ENCODE results near the gene NFASC.

NFASC gene

DNA sequence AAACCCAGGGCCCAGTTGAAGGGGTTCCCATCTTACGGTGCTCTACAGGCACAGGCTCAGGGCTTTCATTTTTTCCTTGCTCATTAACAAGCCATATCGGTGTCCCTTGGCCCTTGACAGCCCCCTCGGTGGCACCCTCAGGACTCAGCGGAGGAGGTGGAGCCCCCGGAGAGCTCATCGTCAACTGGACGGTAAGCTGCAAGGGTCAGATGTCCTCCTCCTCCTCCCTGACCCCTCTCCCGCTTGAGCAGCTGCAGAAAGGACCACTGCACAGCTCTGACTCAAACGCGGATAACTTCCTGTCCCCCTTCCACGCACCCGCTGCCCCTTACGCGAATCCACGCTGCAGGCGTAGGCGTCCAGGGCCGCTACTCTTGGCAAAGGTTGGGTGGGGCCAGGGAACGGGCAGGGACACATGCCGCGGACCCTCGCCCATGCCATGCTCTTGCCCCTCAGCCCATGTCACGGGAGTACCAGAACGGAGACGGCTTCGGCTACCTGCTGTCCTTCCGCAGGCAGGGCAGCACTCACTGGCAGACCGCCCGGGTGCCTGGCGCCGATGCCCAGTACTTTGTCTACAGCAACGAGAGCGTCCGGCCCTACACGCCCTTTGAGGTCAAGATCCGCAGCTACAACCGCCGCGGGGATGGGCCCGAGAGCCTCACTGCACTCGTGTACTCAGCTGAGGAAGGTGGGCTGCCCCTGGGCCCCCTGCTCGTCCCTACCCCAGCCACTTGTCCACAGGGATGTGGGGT lies 198.9 kb downstream of the NFASC start:
- Histone ChIP-seq H3K4me2 (ENCODE audit: low read length) (no peak overlapping the region), H3K27ac (ENCODE audit: low read depth, low read length) (no peak overlapping the region), H3K4me3 (ENCODE audit: low read length) (no peak overlapping the region), H3K9me2 (replicated peaks; ENCODE audit: control insufficient read depth, low read length) (no peaks in the 10 kb centered on the region), H3K79me2 (ENCODE audit: control insufficient read depth, low read length) (no peaks in the 10 kb centered on the region), H3K36me3 (ENCODE audit: control insufficient read depth, low read length) (no peaks in the 10 kb centered on the region), H3K27me3 (ENCODE audit: control insufficient read depth, low read length) (no peaks in the 10 kb centered on the region), H3K9me3 (ENCODE audit: control insufficient read depth, insufficient read depth, low read length) (no peaks in the 10 kb centered on the region), H3K4me1 (ENCODE audit: control insufficient read depth, low read length) (no peaks in the 10 kb centered on the region), H4K20me1 (ENCODE audit: control insufficient read depth, insufficient read depth, low read depth, low read length) (no peaks in the 10 kb centered on the region), H3F3A (ENCODE audit: control insufficient read depth, insufficient read depth) (no peaks in the 10 kb centered on the region)
- TF ChIP-seq EZH2phosphoT487 (IDR thresholded peaks at IDR 0.05; ENCODE audit: borderline replicate concordance, low read length) = no peak
- TF ChIP-seq, protein P1, sequence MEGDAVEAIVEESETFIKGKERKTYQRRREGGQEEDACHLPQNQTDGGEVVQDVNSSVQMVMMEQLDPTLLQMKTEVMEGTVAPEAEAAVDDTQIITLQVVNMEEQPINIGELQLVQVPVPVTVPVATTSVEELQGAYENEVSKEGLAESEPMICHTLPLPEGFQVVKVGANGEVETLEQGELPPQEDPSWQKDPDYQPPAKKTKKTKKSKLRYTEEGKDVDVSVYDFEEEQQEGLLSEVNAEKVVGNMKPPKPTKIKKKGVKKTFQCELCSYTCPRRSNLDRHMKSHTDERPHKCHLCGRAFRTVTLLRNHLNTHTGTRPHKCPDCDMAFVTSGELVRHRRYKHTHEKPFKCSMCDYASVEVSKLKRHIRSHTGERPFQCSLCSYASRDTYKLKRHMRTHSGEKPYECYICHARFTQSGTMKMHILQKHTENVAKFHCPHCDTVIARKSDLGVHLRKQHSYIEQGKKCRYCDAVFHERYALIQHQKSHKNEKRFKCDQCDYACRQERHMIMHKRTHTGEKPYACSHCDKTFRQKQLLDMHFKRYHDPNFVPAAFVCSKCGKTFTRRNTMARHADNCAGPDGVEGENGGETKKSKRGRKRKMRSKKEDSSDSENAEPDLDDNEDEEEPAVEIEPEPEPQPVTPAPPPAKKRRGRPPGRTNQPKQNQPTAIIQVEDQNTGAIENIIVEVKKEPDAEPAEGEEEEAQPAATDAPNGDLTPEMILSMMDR (IDR thresholded peaks at IDR 0.05; ENCODE audit: low read depth, low read length, poor library complexity, severe bottlenecking) = no peak

DNA sequence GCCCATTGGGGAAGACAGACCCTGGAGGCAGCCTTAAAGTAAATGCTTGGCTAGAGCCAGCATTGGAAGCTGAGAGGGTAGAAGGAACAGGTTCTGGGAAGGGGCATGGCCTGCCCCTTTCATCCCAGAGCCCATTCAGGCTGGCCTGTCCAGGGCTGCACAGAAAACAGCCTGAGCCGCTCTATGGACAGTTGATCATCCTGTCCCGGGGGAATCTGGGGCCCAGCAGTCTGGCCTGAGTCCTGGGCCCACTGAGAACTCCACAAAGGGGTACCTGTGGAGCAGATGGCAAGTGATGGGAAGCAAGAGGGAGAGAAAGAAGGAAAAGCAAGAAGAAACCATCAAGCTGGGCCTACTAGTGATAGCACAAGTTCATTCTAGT lies 200.4 kb downstream of the NFASC start:
- Histone ChIP-seq H3K4me3 (ENCODE audit: low read length) (no peak overlapping the region), H3K4me2 (ENCODE audit: low read length) (no peak overlapping the region), H3K4me1 (ENCODE audit: control insufficient read depth, low read length) (no peaks in the 10 kb centered on the region), H3K79me2 (ENCODE audit: control insufficient read depth, low read length) (no peaks in the 10 kb centered on the region), H4K20me1 (ENCODE audit: control insufficient read depth, insufficient read depth, low read depth, low read length) (no peaks in the 10 kb centered on the region), H3K27ac (ENCODE audit: low read depth, low read length) (no peak overlapping the region), H3K9me2 (replicated peaks; ENCODE audit: control insufficient read depth, low read length) (no peaks in the 10 kb centered on the region), H3K9me3 (ENCODE audit: control insufficient read depth, insufficient read depth, low read length) (no peaks in the 10 kb centered on the region), H3K36me3 (ENCODE audit: control insufficient read depth, low read length) (no peaks in the 10 kb centered on the region), H3K27me3 (ENCODE audit: control insufficient read depth, low read length) (no peaks in the 10 kb centered on the region), H3F3A (ENCODE audit: control insufficient read depth, insufficient read depth) (no peaks in the 10 kb centered on the region)
- TF ChIP-seq, protein P1 (IDR thresholded peaks at IDR 0.05; ENCODE audit: low read depth, low read length, poor library complexity, severe bottlenecking) = no peak
- TF ChIP-seq EZH2phosphoT487 (IDR thresholded peaks at IDR 0.05; ENCODE audit: borderline replicate concordance, low read length) = no peak

DNA sequence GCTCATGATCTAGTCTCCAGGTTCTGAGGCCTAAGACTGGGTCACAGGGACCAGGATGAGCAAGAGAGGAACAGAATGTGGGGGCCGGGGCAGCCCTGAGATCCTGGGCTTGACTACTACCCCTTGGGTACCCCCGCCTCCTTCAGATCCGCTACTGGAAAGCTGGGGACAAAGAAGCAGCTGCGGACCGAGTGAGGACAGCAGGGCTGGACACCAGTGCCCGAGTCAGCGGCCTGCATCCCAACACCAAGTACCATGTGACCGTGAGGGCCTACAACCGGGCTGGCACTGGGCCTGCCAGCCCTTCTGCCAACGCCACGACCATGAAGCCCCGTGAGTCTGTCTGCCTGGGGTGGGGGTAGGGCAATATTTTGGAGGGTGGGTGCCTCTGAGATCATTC lies 201.1 kb downstream of the NFASC start:
- H3K4me3 ChIP-seq (ENCODE audit: low read length) = no peak overlapping the region
- no peak overlapping the region for H3K27ac ChIP-seq (ENCODE audit: low read depth, low read length)
- no peaks in the 10 kb centered on the region for H3K9me2 ChIP-seq (replicated peaks; ENCODE audit: control insufficient read depth, low read length)
- H3K79me2 ChIP-seq (ENCODE audit: control insufficient read depth, low read length) = no peaks in the 10 kb centered on the region
- H4K20me1 ChIP-seq (ENCODE audit: control insufficient read depth, insufficient read depth, low read depth, low read length) = no peaks in the 10 kb centered on the region
- no peaks in the 10 kb centered on the region for H3K36me3 ChIP-seq (ENCODE audit: control insufficient read depth, low read length)
- H3K27me3 ChIP-seq (ENCODE audit: control insufficient read depth, low read length) = no peaks in the 10 kb centered on the region
- H3K9me3 ChIP-seq (ENCODE audit: control insufficient read depth, insufficient read depth, low read length) = no peaks in the 10 kb centered on the region
- H3K4me2 ChIP-seq (ENCODE audit: low read length) = no peak overlapping the region
- no peaks in the 10 kb centered on the region for H3K4me1 ChIP-seq (ENCODE audit: control insufficient read depth, low read length)
- TF ChIP-seq, protein P1 (IDR thresholded peaks at IDR 0.05; ENCODE audit: low read depth, low read length, poor library complexity, severe bottlenecking) = no peak
- no peak for TF ChIP-seq EZH2phosphoT487 (IDR thresholded peaks at IDR 0.05; ENCODE audit: borderline replicate concordance, low read length)
- no peaks in the 10 kb centered on the region for H3F3A ChIP-seq (ENCODE audit: control insufficient read depth, insufficient read depth)
